Sigmoid colon (tissue), 7 donors: ENCODE measurements around the gene SLC38A8. TPM values are rescaled to one million over a fixed set of nuclear protein-coding genes. Genes with fewer than 3 reads are reported as not detected.

Experiments used
- DNase-seq: peaks from one replicate; pipeline ENCODE4 v3.0.0-alpha.2; 2019
- H3K27ac ChIP-seq, 4 donors: fragments of 200-600 bp; sonication (generic); one replicate each; pipeline ENCODE4 v1.5.1; 2016 to 2019; ENCODE audit warnings: mild to moderate bottlenecking in 1 of 4
- H3K27me3 ChIP-seq, 3 donors: fragments of 200-600 bp; sonication (generic); one replicate each; pipeline ENCODE4 v1.5.1; 2019; ENCODE audit warnings: mild to moderate bottlenecking in 1 of 3
- H3K36me3 ChIP-seq, 4 donors: fragments of 200-600 bp; sonication (generic); one replicate each; pipeline ENCODE4 v1.5.1; 2016 to 2019
- H3K4me1 ChIP-seq, 4 donors: fragments of 200-600 bp; sonication (generic); one replicate each; pipeline ENCODE4 v1.5.1; 2017 to 2019
- H3K4me3 ChIP-seq, 4 donors: fragments of 200-600 bp; sonication (generic); one replicate each; pipeline ENCODE4 v1.5.1; 2017 to 2019; ENCODE audit warnings: mild to moderate bottlenecking in 2 of 4, moderate library complexity in 1 of 4
- H3K9me3 ChIP-seq, 4 donors: fragments of 200-600 bp in 3 of 4; sonication (generic) in 3 of 4; one replicate each; pipeline versions ENCODE4 v1.5.1 to v1.6.1; 2013 to 2019
- CTCF ChIP-seq, 4 experiments: fragments of 450-650 bp in 3 of 4; fragments of 200-600 bp in 1 of 4; IDR thresholded peaks; one replicate each; pipeline ENCODE4 v1.5.1; 2016 to 2019; ENCODE audit warnings: antibody characterized with exemption in 4 of 4, mild to moderate bottlenecking in 3 of 4, moderate library complexity in 2 of 4
- EP300 ChIP-seq, 4 donors: sonication (generic); formaldehyde crosslinking; IDR thresholded peaks; one replicate each; pipeline ENCODE4 v1.6.1; 2017; ENCODE audit warnings: antibody characterized with exemption in 4 of 4
- POLR2A ChIP-seq, 2 donors: fragments of 450-650 bp; IDR thresholded peaks; one replicate each; pipeline ENCODE4 v1.6.1; 2016; ENCODE audit warnings: antibody characterized with exemption in 2 of 2, mild to moderate bottlenecking in 2 of 2, moderate library complexity in 2 of 2
- POLR2AphosphoS5 ChIP-seq, 4 donors: sonication (generic); formaldehyde crosslinking; IDR thresholded peaks; one replicate each; pipeline ENCODE4 v1.6.1; 2017; ENCODE audit warnings: antibody characterized with exemption in 4 of 4
- WGBS, 2 donors: extraction: QIAGEN DNeasy Blood & Tissue Kit; methylation state at CpG; one replicate each; pipeline ENCODE4 v1.1.7; 2013; 5-methylcytosine and 5-hydroxymethylcytosine counted together
- intact Hi-C: fragments of 100-400 bp; cut with DNase I; formaldehyde crosslinking; loops from one replicate; pipeline ENCODE4 v1.15.1; 2023
- polyA plus RNA-seq, 3 donors: library from polyadenylated mRNA; stranded (reverse); fragments of 200-250 nt; gene quantifications; one replicate each; pipeline ENCODE4 v1.2.3, GENCODE V29; 2013
- total RNA-seq, 4 donors: library from RNA; depleted of rRNA; stranded (reverse); fragments of >200 nt; gene quantifications; one replicate each; pipeline ENCODE4 v1.1.0, GENCODE V29; 2016
- donor health status: healthy with polysubstance abuse.
- donor health status: Bipolar disorder and iron deficiency.
- donor health status: healthy.

SLC38A8 gene
- total and polyA plus RNA-seq, 7 donors, result not detected

GRCh38 chr16:83989300-83989699 is 53.3 kb downstream of the SLC38A8 start:
- peaks cover 0 to 2% (median 0%) of the 10 kb centered on the region in 4 donors for H3K9me3 ChIP-seq
- no peak for DNase-seq
- intact Hi-C loops, result no loop called here
- 51 to 77% methylated on average over 8 of the region's 8 CpGs for WGBS, 2 donors
- no peaks in the 10 kb centered on the region for H3K27me3 ChIP-seq
- H3K4me3 ChIP-seq, result no peak overlapping the region
- peaks cover 0 to 8% (median 0%) of the 10 kb centered on the region in 4 donors for H3K4me1 ChIP-seq
- H3K36me3 ChIP-seq, result no peaks in the 10 kb centered on the region
- no peak overlapping the region for H3K27ac ChIP-seq
- TF ChIP-seq EP300 (IDR thresholded peaks at IDR 0.05) (no peak), CTCF (IDR thresholded peaks at IDR 0.05) (no peak), POLR2AphosphoS5 (IDR thresholded peaks at IDR 0.05) (no peak), POLR2A (IDR thresholded peaks at IDR 0.05) (no peak)

GRCh38 chr16:83983491-83983890 is 59.1 kb downstream of the SLC38A8 start:
- TF ChIP-seq POLR2AphosphoS5 (IDR thresholded peaks at IDR 0.05), result no peak
- no peak for TF ChIP-seq EP300 (IDR thresholded peaks at IDR 0.05)
- TF ChIP-seq CTCF (IDR thresholded peaks at IDR 0.05), result no peak
- no peak for TF ChIP-seq POLR2A (IDR thresholded peaks at IDR 0.05)
- 57 to 80% methylated on average over 4 of the region's 4 CpGs for WGBS, 2 donors
- no peaks in the 10 kb centered on the region for H3K4me1 ChIP-seq
- no peaks in the 10 kb centered on the region for H3K27me3 ChIP-seq
- no peaks in the 10 kb centered on the region for H3K36me3 ChIP-seq
- H3K4me3 ChIP-seq, result no peak overlapping the region
- H3K27ac ChIP-seq, result no peak overlapping the region
- no peak for DNase-seq
- intact Hi-C loops, result no loop called here
- peaks cover 0 to 3% (median 0%) of the 10 kb centered on the region in 4 donors for H3K9me3 ChIP-seq

- TF ChIP-seq POLR2A (IDR thresholded peaks at IDR 0.05) (no peak), CTCF (IDR thresholded peaks at IDR 0.05) (no peak), POLR2AphosphoS5 (IDR thresholded peaks at IDR 0.05) (no peak), EP300 (IDR thresholded peaks at IDR 0.05) (no peak)
Measured at GRCh38 chr16:83981799-83982198, 60.8 kb downstream of the SLC38A8 start.

GRCh38 chr16:83980794-83981193 is 61.8 kb downstream of the SLC38A8 start:
- no peaks in the 10 kb centered on the region for H3K27me3 ChIP-seq

More at GRCh38 chr16:83981799-83982198, 60.8 kb downstream of the SLC38A8 start:
- Histone ChIP-seq H3K27ac (no peak overlapping the region), H3K36me3 (no peaks in the 10 kb centered on the region), H3K4me1 (no peaks in the 10 kb centered on the region), H3K27me3 (no peaks in the 10 kb centered on the region), H3K9me3 (peaks cover 0 to 8% (median 0%) of the 10 kb centered on the region in 4 donors), H3K4me3 (no peak overlapping the region)
- DNase-seq, result no peak
- intact Hi-C loops, result no loop called here
- WGBS, 2 donors, result 95% methylated on average over 8 of the region's 8 CpGs

More at GRCh38 chr16:83980794-83981193, 61.8 kb downstream of the SLC38A8 start:
- H3K4me3 ChIP-seq, result no peak overlapping the region
- peaks cover 0 to 8% (median 0%) of the 10 kb centered on the region in 4 donors for H3K9me3 ChIP-seq
- 91 to 93% methylated on average over 2 of the region's 2 CpGs for WGBS, 2 donors
- no peak for DNase-seq
- intact Hi-C loops, result no loop called here
- TF ChIP-seq EP300 (IDR thresholded peaks at IDR 0.05), result no peak
- TF ChIP-seq CTCF (IDR thresholded peaks at IDR 0.05), result no peak
- TF ChIP-seq POLR2A (IDR thresholded peaks at IDR 0.05), result no peak
- no peak for TF ChIP-seq POLR2AphosphoS5 (IDR thresholded peaks at IDR 0.05)
- no peaks in the 10 kb centered on the region for H3K4me1 ChIP-seq
- H3K27ac ChIP-seq, result no peak overlapping the region
- H3K36me3 ChIP-seq, result no peaks in the 10 kb centered on the region
